Subcutaneous adipose tissue (tissue), 4 donors: ENCODE measurements around the gene FUT8. TPM values are rescaled to one million over a fixed set of nuclear protein-coding genes. Genes with fewer than 3 reads are reported as not detected.

Experiments used
- small RNA-seq: library from RNA; depleted of rRNA; stranded (forward); fragments of <200 nt; gene quantifications from one replicate; pipeline ENCODE3, GENCODE V24; 2016
- total RNA-seq, 4 donors: library from RNA; depleted of rRNA; stranded (reverse); fragments of >200 nt; gene quantifications; one replicate each; pipeline ENCODE4 v1.1.0, GENCODE V29; 2016

FUT8 gene
- total RNA-seq, 4 donors from 2014 or later: 21.8 to 33.3 (median 24.7) TPM

Small RNAs within 50 kb of the gene (small RNA-seq; reads per million reads assigned to genes)
- not detected for gene MIR625
